ENCODE results near the gene CRLF1.

CRLF1 gene

DNA sequence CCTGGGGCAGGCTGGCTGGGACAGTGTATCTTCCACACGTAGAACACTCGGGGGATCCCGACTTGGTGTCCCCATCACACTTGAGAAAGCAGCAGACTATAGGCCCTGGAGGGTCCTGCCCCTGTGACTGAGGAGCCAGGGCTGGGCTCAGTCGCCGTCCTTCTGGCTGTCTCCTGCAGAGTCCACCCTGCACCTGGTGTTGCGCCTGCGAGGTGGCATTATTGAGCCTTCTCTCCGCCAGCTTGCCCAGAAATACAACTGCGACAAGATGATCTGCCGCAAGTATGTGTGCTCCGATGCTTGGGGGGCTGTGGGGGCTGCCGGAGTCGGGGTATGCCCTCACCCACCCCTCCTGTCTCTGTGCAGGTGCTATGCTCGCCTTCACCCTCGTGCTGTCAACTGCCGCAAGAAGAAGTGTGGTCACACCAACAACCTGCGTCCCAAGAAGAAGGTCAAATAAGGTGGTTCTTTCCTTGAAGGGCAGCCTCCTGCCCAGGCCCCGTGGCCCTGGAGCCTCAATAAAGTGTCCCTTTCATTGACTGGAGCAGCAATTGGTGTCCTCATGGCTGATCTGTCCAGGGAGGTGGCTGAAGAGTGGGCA lies 31.8 kb downstream of the CRLF1 start:
- no peak for DNase-seq (ENCODE audit: extremely low read depth, low read depth)
- TF ChIP-seq, protein P1, sequence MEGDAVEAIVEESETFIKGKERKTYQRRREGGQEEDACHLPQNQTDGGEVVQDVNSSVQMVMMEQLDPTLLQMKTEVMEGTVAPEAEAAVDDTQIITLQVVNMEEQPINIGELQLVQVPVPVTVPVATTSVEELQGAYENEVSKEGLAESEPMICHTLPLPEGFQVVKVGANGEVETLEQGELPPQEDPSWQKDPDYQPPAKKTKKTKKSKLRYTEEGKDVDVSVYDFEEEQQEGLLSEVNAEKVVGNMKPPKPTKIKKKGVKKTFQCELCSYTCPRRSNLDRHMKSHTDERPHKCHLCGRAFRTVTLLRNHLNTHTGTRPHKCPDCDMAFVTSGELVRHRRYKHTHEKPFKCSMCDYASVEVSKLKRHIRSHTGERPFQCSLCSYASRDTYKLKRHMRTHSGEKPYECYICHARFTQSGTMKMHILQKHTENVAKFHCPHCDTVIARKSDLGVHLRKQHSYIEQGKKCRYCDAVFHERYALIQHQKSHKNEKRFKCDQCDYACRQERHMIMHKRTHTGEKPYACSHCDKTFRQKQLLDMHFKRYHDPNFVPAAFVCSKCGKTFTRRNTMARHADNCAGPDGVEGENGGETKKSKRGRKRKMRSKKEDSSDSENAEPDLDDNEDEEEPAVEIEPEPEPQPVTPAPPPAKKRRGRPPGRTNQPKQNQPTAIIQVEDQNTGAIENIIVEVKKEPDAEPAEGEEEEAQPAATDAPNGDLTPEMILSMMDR (IDR thresholded peaks at IDR 0.05; ENCODE audit: low read depth, low read length): no peak

DNA sequence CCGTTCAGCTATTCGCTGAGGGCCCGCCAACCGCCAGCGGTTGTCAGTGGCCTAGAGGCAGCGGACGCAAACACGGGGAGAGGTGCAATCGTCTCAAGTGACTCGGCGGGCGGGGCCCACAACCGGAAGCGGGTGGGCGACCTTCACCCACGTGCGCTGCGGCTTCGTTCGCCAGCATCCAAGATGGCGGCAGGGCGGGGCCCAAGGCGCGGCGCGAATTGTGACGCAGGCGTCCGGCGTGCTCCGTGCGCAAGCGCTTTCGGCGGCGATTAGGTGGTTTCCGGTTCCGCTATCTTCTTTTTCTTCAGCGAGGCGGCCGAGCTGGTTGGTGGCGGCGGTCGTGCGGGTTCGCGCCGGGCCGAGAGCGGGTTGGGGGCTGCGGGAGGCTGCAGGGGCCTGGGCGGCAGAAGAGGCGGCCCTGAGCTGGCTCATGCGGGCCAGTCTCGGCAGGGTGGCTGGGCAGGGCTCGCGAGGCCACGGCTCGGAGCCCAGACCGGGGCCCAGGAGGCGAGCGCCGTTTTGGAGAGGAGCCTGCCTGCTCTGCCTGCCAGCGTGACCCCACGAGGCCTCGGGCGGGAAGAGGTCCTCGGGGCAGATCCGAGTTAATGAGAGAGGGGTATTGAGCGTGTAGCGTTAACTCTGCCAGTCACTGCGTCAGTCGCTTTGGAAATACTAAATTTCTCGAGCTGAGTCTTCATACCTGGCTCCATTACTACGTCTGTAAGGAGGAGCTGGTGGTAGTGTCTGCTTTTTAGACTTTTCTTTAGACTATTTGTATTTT lies 34.8 kb downstream of the CRLF1 start, which contains the start of gene UBA52:
Gene UBA52, plus strand, starts transcription at position 294 of the 781 bp plus-strand sequence. CDS start 1,444 bp downstream, outside the sequence.
- TF ChIP-seq, protein P1 (IDR thresholded peaks at IDR 0.05; ENCODE audit: low read depth, low read length): no peak
- peak; percentile 88 for DNase-seq (ENCODE audit: extremely low read depth, low read depth)

DNA sequence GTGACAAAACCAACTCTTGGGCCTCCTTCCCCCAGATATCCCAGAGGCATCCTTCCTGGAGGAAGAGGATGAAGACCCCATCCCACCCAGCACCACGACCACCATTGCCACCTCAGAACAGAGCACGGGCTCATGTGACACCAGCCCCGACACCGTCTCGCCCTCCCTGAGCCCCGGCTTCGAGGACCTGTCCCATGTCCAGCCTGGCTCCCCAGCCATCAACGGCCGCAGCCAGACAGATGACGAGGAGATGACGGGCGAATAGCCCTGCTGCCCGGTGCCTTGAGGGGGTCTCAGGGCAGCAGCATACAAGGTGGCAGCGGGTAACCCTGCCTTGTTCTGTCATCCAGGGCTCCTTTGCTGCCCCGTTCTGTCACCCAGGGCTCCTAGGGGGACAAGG lies 38.2 kb downstream of the CRLF1 start:
- TF ChIP-seq, protein P1 (IDR thresholded peaks at IDR 0.05; ENCODE audit: low read depth, low read length): no peak
- no peak for DNase-seq (ENCODE audit: extremely low read depth, low read depth)

DNA sequence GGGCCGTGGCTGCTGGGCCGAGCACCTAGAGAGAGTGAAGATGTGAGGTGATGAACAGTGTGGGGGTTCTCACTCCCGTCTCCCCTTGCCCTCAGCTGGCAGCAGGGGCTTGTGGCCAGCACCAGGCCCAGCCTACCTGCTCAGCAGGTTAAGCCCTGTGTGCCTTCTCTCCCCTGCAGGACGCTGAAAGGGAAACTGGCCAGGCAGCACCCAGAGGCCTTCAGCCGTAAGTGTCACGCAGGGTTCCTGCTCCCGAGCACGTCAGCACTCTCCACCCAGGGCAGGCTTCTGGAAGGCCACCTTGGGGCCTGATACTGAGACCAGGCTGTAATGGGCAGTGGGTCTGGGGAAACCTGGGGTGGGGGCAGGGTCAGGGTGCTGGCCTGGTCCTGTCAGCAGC lies 39.6 kb downstream of the CRLF1 start:
- TF ChIP-seq, protein P1 (IDR thresholded peaks at IDR 0.05; ENCODE audit: low read depth, low read length): no peak
- no peak for DNase-seq (ENCODE audit: extremely low read depth, low read depth)

DNA sequence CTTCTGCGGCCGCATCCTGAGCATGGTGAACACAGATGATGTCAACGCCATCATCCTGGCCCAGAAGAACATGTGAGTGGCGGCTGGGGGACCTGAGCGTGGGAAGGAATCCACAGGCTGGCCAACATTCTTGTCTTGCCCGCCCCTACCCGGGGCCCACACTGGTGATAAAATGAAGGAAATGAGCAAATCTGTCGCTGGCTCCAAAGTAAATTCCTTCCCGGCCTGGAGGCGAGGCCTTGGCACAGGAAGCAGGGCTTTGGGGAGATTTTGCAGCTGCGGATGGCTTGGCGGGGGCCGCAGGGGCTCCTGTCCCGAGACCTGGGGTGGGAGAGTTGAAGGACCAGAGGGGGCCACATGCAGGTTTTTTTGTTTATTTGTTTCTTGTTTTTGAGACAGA lies 44.5 kb downstream of the CRLF1 start:
- DNase-seq (ENCODE audit: extremely low read depth, low read depth): no peak
- TF ChIP-seq, protein P1 (IDR thresholded peaks at IDR 0.05; ENCODE audit: low read depth, low read length): no peak

DNA sequence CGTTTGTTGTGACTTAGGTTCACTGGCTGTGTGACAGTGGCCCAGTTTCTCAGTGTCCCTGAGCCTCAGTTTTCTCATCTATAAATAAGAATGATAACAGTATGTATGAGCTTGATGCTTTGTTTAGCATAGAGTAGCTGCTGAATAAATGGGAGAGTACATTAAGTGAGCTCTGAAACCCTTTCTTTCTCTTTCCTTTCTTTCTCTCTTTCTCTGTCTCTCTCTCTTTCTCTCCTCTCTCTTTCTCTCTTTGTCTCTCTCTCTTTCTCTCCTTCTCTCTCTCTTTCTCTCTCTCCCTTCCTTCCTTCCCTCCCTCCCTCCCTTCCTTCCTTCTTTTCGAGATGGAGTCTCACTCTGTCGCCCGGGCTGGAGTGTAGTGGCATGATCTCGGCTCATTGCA lies 46.9 kb downstream of the CRLF1 start:
- TF ChIP-seq, protein P1 (IDR thresholded peaks at IDR 0.05; ENCODE audit: low read depth, low read length): no peak
- no peak for DNase-seq (ENCODE audit: extremely low read depth, low read depth)

DNA sequence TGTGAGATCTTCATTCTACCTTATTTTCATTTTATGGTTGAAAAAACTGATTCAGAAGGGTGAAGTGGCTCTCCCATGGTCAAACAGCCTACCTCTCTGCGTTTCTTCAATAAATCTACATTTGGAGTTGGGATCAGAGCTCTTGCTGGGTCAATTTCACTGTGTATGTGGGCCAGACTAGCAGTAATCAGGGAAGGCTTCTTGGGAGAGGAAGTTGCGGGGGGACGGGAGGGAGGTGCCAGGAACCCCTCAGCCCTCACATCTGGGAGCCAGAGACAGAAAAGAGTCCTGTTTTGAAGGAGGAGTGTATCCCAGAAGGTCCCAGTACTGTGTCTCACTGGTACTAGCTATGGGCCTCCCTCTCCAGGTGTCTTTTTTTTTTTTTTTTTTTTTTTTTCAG lies 48.0 kb downstream of the CRLF1 start:
- TF ChIP-seq, protein P1 (IDR thresholded peaks at IDR 0.05; ENCODE audit: low read depth, low read length): no peak
- no peak for DNase-seq (ENCODE audit: extremely low read depth, low read depth)

All from AG09319 (cell line).